SU-DHL-6 (cell line): Measurements from ENCODE around the gene CCKAR.

ENCODE experiments used
- H2AFZ ChIP-seq: fragments of 200-600 bp; sonication (generic); 2 replicates; pipeline ENCODE4 v1.6.1; 2014; ENCODE audit warnings: low read depth, mild to moderate bottlenecking, moderate library complexity, mixed read lengths, antibody characterized with exemption, low read length; ENCODE audit not compliant: severe bottlenecking
- H3F3A ChIP-seq: fragments of 200-600 bp; shearing (Covaris generic); 2 replicates; pipeline ENCODE4 v1.6.0; 2016; ENCODE audit warnings: antibody characterized with exemption, mild to moderate bottlenecking; ENCODE audit not compliant: insufficient read depth
- H3K27ac ChIP-seq: fragments of 200-600 bp; sonication (generic); 2 replicates; pipeline ENCODE4 v1.5.1; 2016; ENCODE audit warnings: low read depth, mild to moderate bottlenecking, low read length, moderate library complexity, mixed read lengths
- H3K27me3 ChIP-seq: fragments of 200-600 bp; sonication (generic), shearing (Covaris generic); 2 replicates; pipeline ENCODE4 v1.6.0; 2014; ENCODE audit warnings: mild to moderate bottlenecking, low read length
- H3K36me3 ChIP-seq: fragments of 200-600 bp; sonication (generic); 2 replicates; pipeline ENCODE4 v1.6.1; 2014; ENCODE audit warnings: mild to moderate bottlenecking, low read length, mixed read lengths
- H3K4me2 ChIP-seq: fragments of 300-600, 200-600 bp; shearing (Covaris generic), sonication (generic); 2 replicates; pipeline ENCODE4 v1.6.0; 2014; ENCODE audit warnings: low read length, low read depth, mild to moderate bottlenecking; ENCODE audit not compliant: poor library complexity, severe bottlenecking
- H3K4me3 ChIP-seq: fragments of 200-600 bp; sonication (generic); 2 replicates; pipeline ENCODE4 v1.5.1; 2014; ENCODE audit warnings: antibody characterized with exemption, low read length, mild to moderate bottlenecking, mixed read lengths; ENCODE audit not compliant: insufficient read depth, poor library complexity, severe bottlenecking
- H3K79me2 ChIP-seq: fragments of 200-600 bp; sonication (generic); 2 replicates; pipeline ENCODE4 v1.6.1; 2014; ENCODE audit warnings: mild to moderate bottlenecking, low read length, moderate library complexity; ENCODE audit not compliant: insufficient read depth
- H3K9ac ChIP-seq: fragments of 200-600 bp; sonication (generic); 2 replicates; pipeline ENCODE4 v1.7.0; 2014; ENCODE audit warnings: mild to moderate bottlenecking, low read length
- H3K9me2 ChIP-seq: fragments of 200-600 bp; sonication (generic); replicated peaks from 2 replicates; pipeline ENCODE4 v1.6.1; 2014; ENCODE audit warnings: low read length; ENCODE audit not compliant: insufficient read depth
- H3K9me3 ChIP-seq: fragments of 200-600 bp; sonication (generic); 2 replicates; pipeline ENCODE4 v1.6.1; 2014; ENCODE audit warnings: low read length, mixed read lengths; ENCODE audit not compliant: insufficient read depth
- H4K20me1 ChIP-seq: fragments of 200-600 bp; sonication (generic); 2 replicates; pipeline ENCODE4 v1.6.1; 2014; ENCODE audit warnings: low read depth, mild to moderate bottlenecking, antibody characterized with exemption, low read length, moderate library complexity, mixed read lengths
- EZH2phosphoT487 ChIP-seq: fragments of 200-600 bp; sonication (generic), shearing (Covaris generic); conservative IDR thresholded peaks from 2 replicates; pipeline ENCODE4 v1.6.1; 2018; ENCODE audit warnings: mild to moderate bottlenecking, antibody characterized with exemption, low read length, moderate library complexity, mixed read lengths
- TF ChIP-seq, protein P1 (sequence below): fragments of 200-600 bp; sonication (generic); IDR thresholded peaks from one replicate; pipeline ENCODE4 v1.5.1; 2017; ENCODE audit warnings: antibody characterized with exemption, mild to moderate bottlenecking, low read length, moderate library complexity; ENCODE audit not compliant: insufficient read depth, poor library complexity, severe bottlenecking

Gene CCKAR

DNA sequence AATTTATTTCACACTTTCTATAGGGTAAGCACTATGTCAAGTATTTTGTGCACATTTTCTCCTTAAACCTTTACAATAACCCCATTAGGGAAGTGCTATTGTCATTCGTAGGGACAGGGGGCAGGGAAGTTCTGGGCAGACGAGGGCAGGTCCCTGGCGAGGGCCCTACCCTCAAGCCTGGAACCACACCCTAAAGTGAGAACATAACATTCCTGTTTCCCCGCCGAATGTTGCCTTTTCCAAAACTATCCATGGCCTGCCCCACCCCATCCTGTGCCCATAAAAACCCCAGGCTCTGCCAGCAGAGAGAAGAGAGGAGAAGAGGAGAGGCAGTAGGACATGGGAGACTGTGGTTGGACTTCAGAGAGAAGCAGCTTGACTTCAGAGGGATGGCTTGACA, 39.8 kb upstream of the CCKAR start:
- Histone ChIP-seq H3K9me3 (no peaks in the 10 kb centered on the region), H4K20me1 (no peaks in the 10 kb centered on the region), H3K4me3 (no peak overlapping the region), H3K79me2 (no peaks in the 10 kb centered on the region), H3K36me3 (no peaks in the 10 kb centered on the region), H2AFZ (no peak overlapping the region), H3F3A (no peaks in the 10 kb centered on the region), H3K27ac (no peak overlapping the region), H3K9ac (no peak overlapping the region), H3K27me3 (no peaks in the 10 kb centered on the region), H3K9me2 (no peaks in the 10 kb centered on the region), H3K4me2 (no peak overlapping the region)
- TF ChIP-seq, protein P1, sequence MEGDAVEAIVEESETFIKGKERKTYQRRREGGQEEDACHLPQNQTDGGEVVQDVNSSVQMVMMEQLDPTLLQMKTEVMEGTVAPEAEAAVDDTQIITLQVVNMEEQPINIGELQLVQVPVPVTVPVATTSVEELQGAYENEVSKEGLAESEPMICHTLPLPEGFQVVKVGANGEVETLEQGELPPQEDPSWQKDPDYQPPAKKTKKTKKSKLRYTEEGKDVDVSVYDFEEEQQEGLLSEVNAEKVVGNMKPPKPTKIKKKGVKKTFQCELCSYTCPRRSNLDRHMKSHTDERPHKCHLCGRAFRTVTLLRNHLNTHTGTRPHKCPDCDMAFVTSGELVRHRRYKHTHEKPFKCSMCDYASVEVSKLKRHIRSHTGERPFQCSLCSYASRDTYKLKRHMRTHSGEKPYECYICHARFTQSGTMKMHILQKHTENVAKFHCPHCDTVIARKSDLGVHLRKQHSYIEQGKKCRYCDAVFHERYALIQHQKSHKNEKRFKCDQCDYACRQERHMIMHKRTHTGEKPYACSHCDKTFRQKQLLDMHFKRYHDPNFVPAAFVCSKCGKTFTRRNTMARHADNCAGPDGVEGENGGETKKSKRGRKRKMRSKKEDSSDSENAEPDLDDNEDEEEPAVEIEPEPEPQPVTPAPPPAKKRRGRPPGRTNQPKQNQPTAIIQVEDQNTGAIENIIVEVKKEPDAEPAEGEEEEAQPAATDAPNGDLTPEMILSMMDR, result no peak
- TF ChIP-seq EZH2phosphoT487, result no peak

- Histone ChIP-seq H3K36me3 (no peaks in the 10 kb centered on the region), H3K27me3 (no peaks in the 10 kb centered on the region), H3K27ac (no peak overlapping the region), H2AFZ (no peak overlapping the region), H4K20me1 (no peaks in the 10 kb centered on the region), H3F3A (no peaks in the 10 kb centered on the region), H3K9me3 (no peaks in the 10 kb centered on the region), H3K79me2 (no peaks in the 10 kb centered on the region), H3K4me3 (no peak overlapping the region), H3K9me2 (no peaks in the 10 kb centered on the region), H3K9ac (no peak overlapping the region), H3K4me2 (no peak overlapping the region)
- no peak for TF ChIP-seq EZH2phosphoT487
- TF ChIP-seq, protein P1, result no peak
These were observed 39.2 kb upstream of the CCKAR start for GRCh38 chr4:26529479-26529878.

- H3K79me2 ChIP-seq, result no peaks in the 10 kb centered on the region
- no peaks in the 10 kb centered on the region for H3K9me3 ChIP-seq
- H3K4me2 ChIP-seq, result no peak overlapping the region
- no peak overlapping the region for H3K9ac ChIP-seq
- H3K27me3 ChIP-seq, result no peaks in the 10 kb centered on the region
- H2AFZ ChIP-seq, result no peak overlapping the region
- no peak overlapping the region for H3K27ac ChIP-seq
- H4K20me1 ChIP-seq, result no peaks in the 10 kb centered on the region
- no peak overlapping the region for H3K4me3 ChIP-seq
- H3F3A ChIP-seq, result no peaks in the 10 kb centered on the region
- H3K9me2 ChIP-seq, result no peaks in the 10 kb centered on the region
- no peaks in the 10 kb centered on the region for H3K36me3 ChIP-seq
- TF ChIP-seq EZH2phosphoT487, result no peak
- TF ChIP-seq, protein P1, result no peak
These were observed 35.5 kb upstream of the CCKAR start for GRCh38 chr4:26525771-26526150.
